ENCODE results near the gene DSTN.

GRCh38 chr20:17601957-17602356 is 32.1 kb downstream of the DSTN start:
- TF ChIP-seq CTCF (conservative IDR thresholded peaks at IDR 0.05) (no peak), ZFX (IDR thresholded peaks at IDR 0.05) (no peak)
